T-helper 1 cell treated with Interleukin-12 subunit alpha and Interleukin-12 subunit beta and Interleukin-4 antibody, amounts not matched to agents 30 ng/mL and 1 ng/mL, for 36 hours (primary cell): Measurements from ENCODE around the gene PRKAR2B. TPM values are rescaled to one million over a fixed set of nuclear protein-coding genes. Genes with fewer than 3 reads are reported as not detected.

ENCODE experiments used
- intact Hi-C: fragments of 100-400 bp; cut with micrococcal nuclease; formaldehyde crosslinking; loops from one replicate; pipeline ENCODE4 v1.15.1; 2024
- total RNA-seq: library from RNA; stranded (reverse); gene quantifications from 2 replicates; pipeline ENCODE4 v1.2.3, GENCODE V29; 2022

Gene PRKAR2B
- total RNA-seq, 1 donor from 2014 or later: 1.1 TPM

- intact Hi-C loops: no loop called here
These were observed 127.9 kb downstream of the PRKAR2B start for GRCh38 chr7:107172276-107173032.

GRCh38 chr7:107173191-107173590 is 128.7 kb downstream of the PRKAR2B start:
- intact Hi-C loops: no loop called here

GRCh38 chr7:107173691-107174406 is 129.3 kb downstream of the PRKAR2B start:
- intact Hi-C loops: no loop called here

- intact Hi-C loops: no loop called here
These were observed 135.0 kb downstream of the PRKAR2B start for GRCh38 chr7:107179326-107180164.

- intact Hi-C loops: no loop called here
These were observed 135.9 kb downstream of the PRKAR2B start for GRCh38 chr7:107180378-107180777.

GRCh38 chr7:107181172-107181571 is 136.7 kb downstream of the PRKAR2B start:
- intact Hi-C loops: no loop called here

GRCh38 chr7:107185716-107186115 is 141.2 kb downstream of the PRKAR2B start:
- intact Hi-C loops: no loop called here

GRCh38 chr7:107186240-107186639 is 141.7 kb downstream of the PRKAR2B start:
- intact Hi-C loops: no loop called here

- intact Hi-C loops: no loop called here
These were observed 143.3 kb downstream of the PRKAR2B start for GRCh38 chr7:107187774-107188173.

- intact Hi-C loops: no loop called here
These were observed 145.6 kb downstream of the PRKAR2B start for GRCh38 chr7:107190090-107190489.

GRCh38 chr7:107194052-107194451 is 149.5 kb downstream of the PRKAR2B start:
- intact Hi-C loops: no loop called here

- intact Hi-C loops: no loop called here
These were observed 152.5 kb downstream of the PRKAR2B start for GRCh38 chr7:107196834-107197610.

- intact Hi-C loops: loop anchor here (1.0 to 5.0 kb wide), 4 partner anchors 299 to 690 kb away; partner anchors contain the start of gene DLD
These were observed 157.4 kb downstream of the PRKAR2B start for GRCh38 chr7:107201795-107202450.

- intact Hi-C loops: loop anchor here (2.0 to 5.0 kb wide), 3 partner anchors 521 to 689 kb away; partner anchors contain the start of gene DLD
These were observed 159.1 kb downstream of the PRKAR2B start for GRCh38 chr7:107203607-107204006.

GRCh38 chr7:107206136-107206535 is 161.6 kb downstream of the PRKAR2B start:
- intact Hi-C loops: no loop called here

GRCh38 chr7:107206706-107207105 is 162.2 kb downstream of the PRKAR2B start:
- intact Hi-C loops: no loop called here

GRCh38 chr7:107207459-107207858 is 163.0 kb downstream of the PRKAR2B start:
- intact Hi-C loops: no loop called here

GRCh38 chr7:107208024-107208521 is 163.6 kb downstream of the PRKAR2B start:
- intact Hi-C loops: no loop called here

GRCh38 chr7:107208563-107208962 is 164.1 kb downstream of the PRKAR2B start:
- intact Hi-C loops: no loop called here

GRCh38 chr7:107209565-107209964 is 165.1 kb downstream of the PRKAR2B start:
- intact Hi-C loops: no loop called here
